ENCODE measurements around the gene KRTAP10-3.
"Not testable (repeated sequence)": the region's sequence is repeated elsewhere in the genome, so short reads cannot be mapped to it uniquely, and the experiment has no call there.

KRTAP10-3 gene

DNA sequence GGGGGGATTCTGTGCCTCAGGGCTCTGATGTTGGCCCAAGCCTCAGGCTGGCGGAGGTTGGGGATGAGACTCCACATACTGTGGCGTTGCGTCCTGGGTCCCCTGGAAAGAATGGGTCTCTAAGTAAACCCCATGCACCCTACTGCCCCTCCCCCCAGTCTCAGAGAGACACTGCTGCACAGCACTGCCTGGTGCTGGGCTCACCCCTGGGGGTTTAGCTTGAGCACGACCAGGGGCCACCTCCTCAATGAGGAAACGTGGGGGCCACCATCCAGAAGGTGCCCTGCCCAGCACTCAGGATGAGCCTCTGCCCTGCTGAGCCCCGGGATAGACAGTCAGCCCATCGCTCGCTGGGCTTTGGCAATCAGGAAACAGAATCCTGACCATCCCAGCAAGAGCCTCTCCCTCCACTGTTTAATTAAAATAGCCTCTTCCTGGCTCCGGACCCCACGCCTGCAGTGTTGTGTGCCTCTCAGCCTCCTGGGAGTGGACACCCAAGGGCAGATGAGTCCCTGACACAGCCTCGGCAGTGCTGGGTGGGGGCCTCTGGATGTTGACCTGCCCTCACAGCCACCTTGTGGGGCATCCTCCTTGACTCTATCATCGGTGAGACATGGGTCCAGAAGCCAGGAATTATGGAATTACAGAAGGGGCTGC is 11.4 kb upstream of the KRTAP10-3 start:
- DNase-seq = no peak

DNA sequence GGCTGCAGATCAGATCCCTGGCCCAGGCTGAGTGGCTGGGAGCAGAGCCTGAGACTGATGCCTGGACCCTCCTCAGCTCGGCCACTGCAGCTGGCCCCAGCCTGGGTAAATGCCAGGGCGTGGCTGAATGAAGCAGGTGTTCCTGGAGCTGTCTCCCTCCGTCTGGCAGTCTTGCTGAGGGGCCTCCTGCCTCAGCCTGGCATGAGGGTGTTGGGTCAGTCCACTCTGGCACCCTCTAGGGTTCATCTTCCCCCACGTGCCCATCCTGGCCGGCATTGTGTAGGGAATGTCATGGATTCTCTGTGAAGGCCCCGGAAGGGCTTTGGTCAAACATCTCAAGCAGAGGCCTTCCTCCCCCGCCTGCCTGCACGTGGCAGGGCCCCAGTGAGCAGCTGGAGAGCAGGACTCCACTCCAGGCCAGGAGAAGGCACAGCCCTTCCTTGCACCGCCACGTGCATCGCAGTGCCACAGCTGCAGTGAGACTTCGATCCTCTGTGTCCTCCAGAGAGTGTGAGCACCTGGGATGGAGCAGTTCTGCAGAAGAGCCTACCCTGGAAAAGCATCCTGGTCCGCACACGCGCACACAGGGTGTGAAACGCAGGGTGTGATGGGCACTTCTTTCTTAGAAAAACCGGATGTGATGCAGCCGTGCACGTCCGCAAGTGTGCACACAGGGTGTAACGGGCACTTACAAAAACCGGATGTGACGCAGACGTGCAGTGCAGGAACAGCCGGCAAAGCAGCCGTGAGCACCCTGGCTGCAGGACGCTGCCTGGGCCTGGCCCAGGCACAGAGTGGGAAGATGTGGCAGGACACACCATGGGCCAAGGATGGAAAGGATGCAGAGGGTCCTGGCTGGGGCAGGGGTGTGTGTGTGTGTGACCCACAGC is 10.3 kb upstream of the KRTAP10-3 start:
- DNase-seq = no peak

DNA sequence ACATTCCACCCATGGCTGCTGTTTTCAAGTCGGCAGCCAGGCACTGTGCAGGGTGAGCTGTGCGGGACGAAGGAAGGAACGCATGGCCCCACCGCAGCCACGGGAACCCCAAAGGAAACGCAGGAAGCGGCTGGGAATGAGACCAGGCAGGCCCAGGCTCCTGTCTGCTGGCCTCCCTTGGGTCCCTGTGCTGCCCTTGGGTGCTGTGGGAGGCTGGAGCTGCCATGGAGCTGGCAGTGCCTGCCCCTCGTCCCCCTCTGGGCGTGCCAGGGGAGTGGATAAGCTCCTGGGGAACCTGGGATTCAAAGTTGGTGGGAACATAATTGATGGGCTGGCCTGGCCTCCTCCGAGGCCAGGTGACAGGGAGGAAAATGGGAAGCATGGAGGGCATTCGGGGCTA is 9.7 kb upstream of the KRTAP10-3 start:
- DNase-seq = no peak

DNA sequence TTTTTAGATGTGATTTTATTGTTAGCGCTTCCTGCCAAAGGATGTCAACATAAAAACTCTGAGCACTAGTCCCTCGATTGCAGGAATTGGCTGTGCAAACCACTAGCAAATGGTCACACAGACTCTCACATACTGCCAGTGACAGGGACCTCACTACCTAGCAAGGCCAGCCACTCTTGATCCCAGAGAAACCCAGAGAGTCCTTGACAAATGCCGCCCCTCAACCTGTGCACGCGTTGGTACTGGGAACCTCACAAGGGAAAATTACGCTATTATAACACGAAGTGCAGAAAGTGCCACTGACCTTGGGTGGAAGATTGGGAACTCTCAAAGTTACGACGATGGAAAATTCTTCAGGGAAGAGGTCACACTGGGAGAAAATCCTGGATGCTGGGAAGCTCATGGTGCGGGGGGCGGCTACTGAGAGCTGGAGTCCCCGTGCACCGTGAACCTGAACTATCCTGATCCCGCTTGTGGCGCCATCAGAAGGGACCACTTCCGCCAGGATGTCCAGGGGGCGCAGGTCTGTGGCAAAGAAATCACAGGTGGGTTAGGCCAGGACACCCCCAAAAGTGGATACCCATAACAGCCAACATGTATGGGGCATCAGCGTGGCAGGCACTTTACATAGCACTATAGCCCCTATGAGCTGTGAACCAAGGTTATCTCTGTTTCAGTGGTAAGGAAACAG is 9.0 kb upstream of the KRTAP10-3 start:
- no peak for DNase-seq

DNA sequence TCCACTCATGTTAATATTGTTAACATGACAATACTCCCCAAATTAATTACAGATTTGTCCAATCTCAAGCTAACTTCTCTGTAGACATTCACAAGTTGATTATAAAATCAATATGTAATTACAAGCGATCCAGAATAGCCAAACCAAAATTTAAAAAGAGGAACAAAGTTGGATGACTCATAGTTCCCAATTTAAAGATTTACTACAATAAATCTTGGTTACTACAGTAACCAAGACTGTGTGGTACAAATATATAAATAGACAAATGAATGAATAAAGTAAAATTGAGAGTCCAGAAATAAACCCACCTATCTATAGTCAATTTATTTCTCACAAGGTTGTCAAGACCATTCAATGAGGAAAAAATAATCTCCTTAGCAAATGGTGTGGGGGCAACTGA is 7.8 kb upstream of the KRTAP10-3 start:
- no peak for DNase-seq

DNA sequence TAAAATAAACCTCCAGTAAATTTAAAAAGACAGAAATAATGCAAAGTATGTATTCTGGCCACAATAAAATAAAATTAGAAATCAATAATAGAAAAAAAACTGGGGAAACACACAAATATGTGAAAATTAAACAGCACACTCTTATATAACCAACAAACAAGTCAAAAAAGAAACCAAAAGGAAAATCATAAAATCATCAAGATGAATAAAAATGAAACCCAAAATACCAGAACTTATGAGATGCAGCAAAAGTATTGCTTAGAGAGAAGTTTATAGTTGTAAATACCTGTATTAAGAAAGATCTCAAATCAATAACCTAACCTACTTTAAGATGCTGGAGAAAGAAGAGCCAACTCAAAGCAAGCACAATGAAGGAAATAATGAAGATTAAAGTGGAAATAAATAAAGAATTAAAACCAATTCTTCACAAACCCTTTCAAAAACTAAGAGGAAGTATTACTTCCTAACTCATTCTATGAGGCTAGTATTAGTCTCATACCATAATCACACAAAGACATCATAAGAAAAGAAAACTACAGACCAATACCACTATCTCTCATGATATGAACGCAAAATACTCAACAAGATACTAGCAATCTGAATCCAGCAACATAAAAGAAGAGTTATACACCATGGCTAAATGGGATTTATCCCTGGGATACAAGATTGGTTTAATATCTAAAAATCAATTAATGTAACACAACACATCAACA is 6.4 kb upstream of the KRTAP10-3 start:
- DNase-seq = no peak

DNA sequence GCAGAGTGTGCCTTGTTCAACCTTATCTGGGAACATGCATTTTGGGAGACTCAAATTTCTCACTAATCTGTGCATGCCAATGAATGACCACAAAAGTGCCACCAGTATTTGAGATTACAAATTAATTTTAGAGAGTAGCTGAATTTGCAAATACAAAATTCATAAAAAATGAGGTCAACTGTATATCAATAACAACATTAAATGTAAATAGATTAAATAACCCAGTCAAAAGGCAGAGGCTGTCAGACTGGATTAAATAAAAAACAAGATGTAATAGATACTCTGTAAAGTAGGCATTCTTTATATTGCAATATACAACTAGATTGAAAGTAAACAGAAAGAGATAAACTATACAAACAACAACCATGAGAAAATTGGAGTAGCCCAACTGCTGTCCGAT is 5.5 kb upstream of the KRTAP10-3 start:
- no peak for DNase-seq

DNA sequence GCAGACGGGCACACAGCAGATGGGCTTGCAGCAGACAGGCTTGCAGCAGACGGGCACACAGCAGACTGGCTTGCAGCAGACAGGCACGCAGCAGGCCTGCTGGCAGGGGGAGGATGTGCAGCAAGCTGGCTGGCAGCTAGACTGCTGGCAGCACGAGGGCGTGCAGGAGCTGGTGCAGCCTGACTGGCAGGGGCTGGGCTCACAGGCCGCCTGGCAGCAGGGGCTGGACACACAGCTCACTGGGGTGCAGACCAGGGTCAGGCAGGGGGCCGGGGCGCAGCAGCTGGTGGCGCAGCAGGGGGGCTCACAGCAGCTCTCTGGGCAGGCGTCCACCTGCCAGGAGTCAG is 293 bp downstream of the KRTAP10-3 start:
- not testable (repeated sequence) for DNase-seq

DNA sequence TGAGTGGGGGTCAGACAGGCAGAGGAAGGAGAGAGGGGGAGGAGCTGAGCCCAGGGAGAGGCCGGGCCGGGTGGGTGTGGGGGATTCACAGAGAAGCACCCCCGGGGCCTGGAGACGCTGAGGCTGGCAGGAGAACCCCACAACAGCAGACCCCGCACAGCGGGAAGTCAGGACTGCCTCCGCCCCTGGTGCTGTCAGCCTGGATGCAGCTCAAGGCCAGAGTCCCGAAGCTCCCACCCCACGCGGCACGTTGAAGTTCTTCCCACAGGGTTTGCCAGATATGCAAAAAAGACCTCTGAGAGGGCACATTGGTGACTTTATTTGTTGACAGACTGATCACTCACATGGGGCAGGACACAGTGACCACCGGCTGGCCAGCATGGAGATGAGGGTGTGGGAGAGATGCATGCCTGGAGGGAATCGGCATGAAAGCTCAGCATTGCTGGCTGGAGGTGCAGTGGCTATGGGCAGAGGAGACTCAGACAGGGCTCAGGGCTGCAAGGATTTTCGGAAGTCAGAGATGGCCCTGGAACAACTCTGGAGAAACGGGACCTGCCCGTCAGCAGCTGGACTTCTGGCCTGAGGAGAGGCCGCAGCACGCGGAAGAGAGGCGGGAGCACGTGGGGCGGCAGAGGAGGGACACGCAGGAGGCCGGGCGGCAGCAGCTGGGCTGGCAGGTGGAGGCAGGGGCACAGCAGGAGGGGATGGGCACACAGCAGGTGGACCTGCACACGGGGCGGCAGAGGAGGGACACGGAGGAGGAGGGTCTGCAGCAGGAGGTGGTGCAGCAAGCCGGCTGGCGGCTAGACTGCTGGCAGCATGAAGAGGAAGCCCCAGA is 885 bp downstream of the KRTAP10-3 start:
- DNase-seq = no peak

DNA sequence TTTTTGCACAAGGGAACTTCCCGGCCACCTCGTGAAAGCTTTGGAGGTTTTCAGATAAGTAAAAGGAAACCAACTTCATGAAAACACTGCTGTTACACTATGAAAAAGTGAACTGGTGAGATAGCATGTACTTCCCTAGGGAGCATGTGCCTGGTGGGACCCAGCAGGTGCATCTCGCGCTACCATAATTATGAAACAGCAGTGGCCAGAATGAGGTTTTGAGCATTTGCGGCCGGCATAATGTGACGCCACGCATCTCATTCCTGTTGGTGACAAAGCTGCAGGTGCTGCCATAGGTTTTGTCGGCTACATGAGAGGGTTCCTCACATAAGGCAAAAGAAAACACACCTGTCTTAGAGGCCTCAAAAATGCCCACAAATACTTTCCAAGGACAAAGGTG is 1.7 kb downstream of the KRTAP10-3 start:
- DNase-seq = no peak

DNA sequence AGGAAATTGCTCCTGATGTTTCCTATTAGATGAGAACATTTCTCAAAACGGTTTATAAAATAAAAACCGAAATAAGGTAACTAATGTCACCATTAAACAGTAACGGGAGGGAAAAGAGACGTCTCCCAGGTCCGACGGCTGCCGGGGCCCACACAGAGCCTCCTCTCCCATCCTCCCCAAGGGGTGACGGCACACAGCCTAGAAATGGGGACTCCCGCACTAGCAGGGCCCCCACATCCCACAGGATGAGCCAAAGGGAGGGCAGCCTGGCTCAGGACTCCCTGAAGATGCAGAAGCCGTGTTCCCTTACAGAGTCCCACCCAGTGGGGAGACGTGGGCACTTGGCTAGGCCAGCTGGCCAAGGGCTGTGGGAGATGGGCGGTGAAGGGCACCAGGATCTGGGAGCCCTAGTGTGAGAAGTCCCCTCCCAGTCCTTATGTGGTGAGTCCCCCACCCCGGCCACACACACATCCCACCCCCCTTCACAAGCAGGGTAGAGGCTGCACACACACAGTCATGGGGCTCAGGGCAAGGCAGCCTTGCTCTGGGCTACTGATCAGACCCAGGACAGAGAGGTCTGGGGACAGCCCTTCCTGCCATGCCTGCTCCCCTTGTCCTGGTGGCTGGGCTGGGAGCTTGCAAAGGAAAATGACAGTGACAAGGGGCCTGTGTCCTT is 3.3 kb downstream of the KRTAP10-3 start:
- DNase-seq = no peak

DNA sequence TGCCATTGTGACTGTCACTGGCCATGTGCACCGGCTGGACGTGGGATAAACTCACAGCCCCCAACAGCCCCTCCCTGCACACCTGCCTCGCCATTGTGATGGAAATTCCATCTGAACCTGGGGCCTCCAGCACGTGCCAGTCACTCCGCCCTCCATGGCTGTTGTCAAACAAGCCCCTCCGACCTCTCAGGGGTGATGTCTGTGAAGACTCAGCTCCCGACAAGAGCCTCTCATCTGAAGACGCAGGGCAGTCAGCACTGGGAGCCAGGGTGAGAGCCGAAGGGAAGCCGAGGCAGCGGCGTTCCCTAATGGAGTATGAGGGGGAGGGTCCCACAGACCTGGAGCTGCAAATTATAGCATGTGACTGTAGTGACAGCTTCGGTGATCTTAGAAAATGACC is 5.9 kb downstream of the KRTAP10-3 start:
- no peak for DNase-seq

DNA sequence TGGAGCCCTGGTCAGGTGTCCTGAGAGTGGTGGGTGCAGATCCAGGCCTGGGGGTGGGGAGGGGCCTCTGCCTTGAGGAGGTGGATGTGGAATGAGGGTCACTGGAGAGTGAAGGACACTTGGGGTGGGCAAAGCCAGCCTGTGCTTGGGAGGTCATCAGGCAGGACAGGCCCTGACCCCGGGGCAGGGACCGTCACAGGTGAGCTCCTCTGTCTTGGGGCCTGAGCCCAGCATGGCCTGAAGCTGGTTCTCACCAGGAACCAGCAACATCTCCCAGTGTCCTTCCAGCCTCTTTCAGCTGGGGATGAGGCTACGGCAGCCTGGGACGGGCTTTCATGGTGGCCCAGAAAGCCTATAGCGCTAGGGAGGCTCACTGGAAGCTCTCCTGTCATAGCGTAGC is 6.5 kb downstream of the KRTAP10-3 start:
- no peak for DNase-seq

DNA sequence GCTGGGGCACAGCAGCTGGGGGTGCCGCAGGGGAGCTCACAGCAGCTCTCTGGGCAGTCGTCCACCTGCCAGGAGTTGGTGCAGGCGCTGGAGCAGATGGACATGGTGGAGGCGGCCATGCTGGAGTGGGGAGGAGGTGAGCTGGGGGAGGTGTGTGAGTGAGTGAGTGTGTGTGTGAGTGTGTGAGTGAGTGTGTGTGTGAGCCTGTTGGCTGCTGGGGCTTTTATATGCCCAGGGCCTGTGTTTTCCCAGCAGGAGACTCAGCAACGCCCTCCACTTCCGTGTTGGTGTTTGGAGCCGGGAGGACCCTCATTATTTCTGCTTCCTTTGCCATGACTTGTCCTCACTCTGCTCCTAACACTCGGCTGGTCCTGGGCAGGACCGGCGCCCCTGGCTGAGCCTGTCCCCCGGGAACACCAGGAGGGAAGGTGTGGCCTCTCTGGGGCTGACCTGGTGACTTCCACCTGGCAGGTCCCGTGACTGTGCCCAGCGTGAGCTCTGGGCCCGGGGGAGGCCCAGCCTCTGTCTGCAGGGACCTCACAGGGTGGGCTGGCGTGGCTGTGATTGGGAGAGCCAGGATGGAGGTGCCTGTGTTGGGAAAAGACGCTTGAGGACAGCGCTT is 7.1 kb downstream of the KRTAP10-3 start, which contains the start of gene KRTAP10-2:
KRTAP10-2 (minus strand) TSS at position 166 of the 622 bp plus-strand sequence; CDS start at position 119, 47 bp downstream.
- no peak for DNase-seq

DNA sequence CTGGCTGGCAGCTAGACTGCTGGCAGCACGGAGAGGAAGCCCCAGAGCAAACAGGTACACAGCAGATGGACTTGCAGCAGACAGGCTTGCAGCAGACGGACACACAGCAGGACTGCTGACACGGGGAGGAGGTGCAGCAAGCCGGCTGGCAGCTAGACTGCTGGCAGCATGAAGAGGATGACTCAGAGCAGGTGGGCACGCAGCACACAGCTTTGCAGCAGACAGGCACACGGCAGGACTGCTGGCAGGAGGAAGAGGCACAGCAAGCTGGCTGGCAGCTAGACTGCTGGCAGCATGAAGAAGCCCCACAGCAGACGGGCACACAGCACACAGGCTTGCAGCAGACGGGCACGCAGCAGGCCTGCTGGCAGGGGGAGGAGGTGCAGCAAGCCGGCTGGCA is 7.8 kb downstream of the KRTAP10-3 start:
- DNase-seq = no peak

DNA sequence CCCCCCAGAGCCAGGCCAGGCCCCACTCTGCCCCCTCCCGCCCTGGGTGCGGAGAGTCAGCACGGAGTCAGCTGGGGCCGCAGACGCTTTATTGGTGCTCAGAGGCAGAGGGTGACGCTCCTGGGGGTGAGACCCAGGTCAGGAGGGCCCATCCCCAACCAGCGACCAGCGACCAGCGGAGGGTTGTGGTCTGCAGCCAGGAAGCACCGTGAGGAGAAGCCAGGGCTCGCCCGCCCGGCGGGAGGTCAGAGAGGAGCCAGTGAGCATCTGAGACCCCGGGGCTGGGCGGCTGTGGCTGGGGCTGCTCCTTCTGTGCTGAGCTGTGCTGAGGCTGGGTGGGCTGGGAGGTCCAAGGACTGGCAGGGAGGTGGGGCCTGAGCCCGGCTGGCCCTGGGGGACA is 8.3 kb downstream of the KRTAP10-3 start:
- not testable (repeated sequence) for DNase-seq

DNA sequence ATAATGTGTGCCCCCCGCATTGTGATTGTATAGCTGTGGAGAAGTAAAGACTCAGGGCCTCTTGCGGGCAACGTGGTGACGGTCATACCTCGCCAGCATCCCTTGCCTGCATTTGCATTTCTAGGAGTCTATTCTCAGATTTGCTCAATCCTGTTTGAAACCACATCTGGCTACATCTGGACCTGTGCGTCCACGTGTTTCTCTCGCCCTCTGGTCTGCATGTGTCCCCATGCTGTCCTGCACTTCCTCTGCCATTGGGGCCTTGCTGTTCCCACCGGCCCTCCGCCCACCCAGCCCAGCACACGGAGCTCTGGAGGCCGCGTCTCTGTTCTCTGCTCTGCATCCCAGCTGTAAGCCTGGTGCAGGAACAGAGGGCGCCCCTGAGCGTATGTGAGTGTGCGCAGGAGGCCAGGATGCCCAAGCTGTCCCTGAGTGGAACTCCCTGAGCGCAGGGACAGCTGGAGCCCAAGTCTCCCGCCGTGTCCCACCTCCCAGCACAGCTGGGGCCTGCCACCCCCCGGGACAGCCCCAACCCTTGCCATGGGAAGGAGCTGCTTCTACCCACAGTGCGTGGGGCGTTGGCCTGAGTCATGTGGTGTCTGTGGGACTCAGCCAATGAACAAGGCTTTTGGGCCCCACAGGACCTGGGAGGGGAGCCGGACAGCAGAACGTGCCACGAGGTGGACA is 8.9 kb downstream of the KRTAP10-3 start:
- no peak for DNase-seq

DNA sequence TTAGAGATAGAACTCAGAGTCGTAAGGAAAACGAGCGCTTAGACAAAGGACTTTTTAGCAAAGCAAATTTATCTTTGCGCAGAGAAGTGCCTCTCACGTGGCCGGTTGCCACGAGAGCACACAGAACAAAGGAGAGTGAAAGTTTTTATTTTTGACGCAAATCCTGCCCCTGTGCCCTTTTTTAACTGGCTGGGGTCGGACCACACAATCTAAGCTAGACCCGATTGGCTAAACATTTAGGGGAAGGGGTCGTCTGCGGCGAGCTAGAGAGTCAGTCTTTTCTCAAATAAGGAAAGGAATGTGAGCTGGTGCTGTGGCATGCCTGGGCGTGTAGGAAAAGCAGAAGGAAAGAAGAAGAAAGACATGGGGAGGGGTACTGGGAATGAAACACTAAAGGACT is 9.7 kb downstream of the KRTAP10-3 start:
- DNase-seq = no peak

DNA sequence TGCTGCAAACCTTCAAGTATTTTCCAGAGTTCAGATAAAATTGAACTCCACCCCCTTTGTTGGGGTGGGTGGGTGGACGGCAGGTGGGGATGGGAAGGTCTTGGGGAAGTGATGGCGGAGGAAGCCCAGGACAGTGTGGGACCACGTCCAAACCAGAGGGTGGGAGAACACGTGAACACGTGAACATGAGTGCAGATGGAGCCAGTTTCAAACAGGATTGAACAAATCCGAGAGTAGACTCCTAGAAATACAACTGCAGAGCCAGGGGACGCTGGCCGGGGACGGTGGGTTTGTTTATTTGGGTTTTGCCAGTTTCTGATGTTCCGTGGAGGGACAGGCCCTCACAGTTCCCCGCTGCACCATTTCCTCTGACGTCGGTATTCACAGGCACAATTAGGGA is 10.2 kb downstream of the KRTAP10-3 start:
- DNase-seq = no peak

DNA sequence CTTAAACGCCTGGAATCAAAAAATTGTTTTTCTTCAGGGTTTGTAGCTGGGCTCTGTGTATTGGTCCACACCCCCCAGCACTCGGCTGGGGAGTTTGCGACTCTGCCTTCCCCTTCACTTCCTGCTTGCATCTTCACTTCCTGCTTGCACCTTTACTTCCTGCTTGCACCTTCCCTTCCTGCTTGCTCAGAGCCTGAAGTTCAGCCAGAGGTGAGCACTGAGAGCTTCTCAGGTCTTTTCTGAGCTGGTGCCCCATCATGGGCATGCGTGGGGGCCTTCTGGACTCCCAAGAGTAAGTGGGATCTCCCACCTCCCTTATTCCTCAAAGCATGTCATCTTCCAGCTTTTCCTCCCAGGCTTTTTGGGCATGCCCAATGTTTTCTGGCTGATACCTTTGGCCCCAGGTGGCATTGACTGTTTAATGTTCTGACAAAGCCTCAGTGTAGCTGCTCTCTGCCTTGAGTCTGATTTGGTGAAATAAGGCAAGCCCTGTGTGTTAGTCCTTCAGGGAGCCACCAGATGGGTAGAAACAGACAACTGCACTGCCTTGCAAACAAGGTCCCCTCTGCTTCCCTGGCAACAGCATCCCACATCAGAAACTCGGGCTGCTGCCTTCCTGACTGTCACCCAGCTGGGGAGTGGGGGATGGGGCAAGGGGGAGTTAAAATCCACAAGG is 10.8 kb downstream of the KRTAP10-3 start:
- DNase-seq = no peak
